Activated T-cell treated with anti-CD3 and anti-CD28 coated beads, Interleukin-2, amount 50 U/mL, for 48 hours (primary cell): ENCODE data around the gene CUL7.
"Not testable (repeated sequence)": the region's sequence is repeated elsewhere in the genome, so short reads cannot be mapped to it uniquely, and the experiment has no call there.

Experiments used
- DNase-seq, 2 experiments: peaks; one replicate each; pipeline ENCODE4 v3.0.0-alpha.2; 2020

The CUL7 gene

GRCh38 chr6:43043310-43043709, 10.3 kb downstream of the CUL7 start:
- no peak for DNase-seq

GRCh38 chr6:43041475-43041874, 12.2 kb downstream of the CUL7 start:
- DNase-seq: not testable (repeated sequence)

- DNase-seq: no peak
These were observed 13.0 kb downstream of the CUL7 start for GRCh38 chr6:43040542-43041257.

GRCh38 chr6:43038727-43039126, 14.9 kb downstream of the CUL7 start:
- no peak for DNase-seq

- DNase-seq: no peak
These were observed 15.9 kb downstream of the CUL7 start for GRCh38 chr6:43037706-43038105.

- no peak for DNase-seq
These were observed 16.5 kb downstream of the CUL7 start for GRCh38 chr6:43037197-43037596.

GRCh38 chr6:43036712-43037111, 16.9 kb downstream of the CUL7 start:
- DNase-seq: no peak

- no peak for DNase-seq
These were observed 18.0 kb downstream of the CUL7 start for GRCh38 chr6:43035495-43036194.

- DNase-seq: no peak
These were observed 19.5 kb downstream of the CUL7 start for GRCh38 chr6:43034190-43034525.

- DNase-seq: no peak
These were observed 20.0 kb downstream of the CUL7 start for GRCh38 chr6:43033496-43034189.

GRCh38 chr6:43032326-43032725, 21.3 kb downstream of the CUL7 start:
- no peak for DNase-seq

- no peak for DNase-seq
These were observed 24.5 kb downstream of the CUL7 start for GRCh38 chr6:43029120-43029519.

- DNase-seq: no peak
These were observed 27.3 kb downstream of the CUL7 start for GRCh38 chr6:43026365-43026764.

- DNase-seq: peak; percentile 28 to 29
These were observed 29.2 kb downstream of the CUL7 start for GRCh38 chr6:43024436-43024835.

- DNase-seq: peak; percentile 84 to 85
These were observed 32.2 kb downstream of the CUL7 start, which contains the start of gene RRP36 for GRCh38 chr6:43021270-43022047. Gene RRP36, plus strand, starts transcription at chr6:43021623. Its CDS starts 32 bp downstream, at chr6:43021655.

- DNase-seq: no peak
These were observed 32.8 kb downstream of the CUL7 start for GRCh38 chr6:43020847-43021246.

GRCh38 chr6:43020052-43020705, 33.5 kb downstream of the CUL7 start:
- no peak for DNase-seq

- no peak for DNase-seq
These were observed 34.5 kb downstream of the CUL7 start for GRCh38 chr6:43019152-43019551.

GRCh38 chr6:43016943-43017334, 36.7 kb downstream of the CUL7 start:
- DNase-seq: no peak

GRCh38 chr6:43016176-43016942, 37.3 kb downstream of the CUL7 start:
- DNase-seq: no peak

- DNase-seq: no peak
These were observed 39.2 kb downstream of the CUL7 start for GRCh38 chr6:43014434-43014909.
